22Rv1 (cell line): ENCODE results near the gene EVC.

ENCODE experiments used
- ZFX ChIP-seq: fragments of 450-650 bp; IDR thresholded peaks from 2 replicates; pipeline ENCODE4 v1.6.1; 2017; ENCODE audit warnings: antibody characterized with exemption, borderline replicate concordance
- TF ChIP-seq, protein P1 (sequence below): fragments of 450-650 bp; IDR thresholded peaks from 2 replicates; pipeline ENCODE4 v1.5.1; 2017; ENCODE audit warnings: mild to moderate bottlenecking

GRCh38 chr4:5691491-5692132, 19.4 kb upstream of the EVC start:
- TF ChIP-seq, protein P1, sequence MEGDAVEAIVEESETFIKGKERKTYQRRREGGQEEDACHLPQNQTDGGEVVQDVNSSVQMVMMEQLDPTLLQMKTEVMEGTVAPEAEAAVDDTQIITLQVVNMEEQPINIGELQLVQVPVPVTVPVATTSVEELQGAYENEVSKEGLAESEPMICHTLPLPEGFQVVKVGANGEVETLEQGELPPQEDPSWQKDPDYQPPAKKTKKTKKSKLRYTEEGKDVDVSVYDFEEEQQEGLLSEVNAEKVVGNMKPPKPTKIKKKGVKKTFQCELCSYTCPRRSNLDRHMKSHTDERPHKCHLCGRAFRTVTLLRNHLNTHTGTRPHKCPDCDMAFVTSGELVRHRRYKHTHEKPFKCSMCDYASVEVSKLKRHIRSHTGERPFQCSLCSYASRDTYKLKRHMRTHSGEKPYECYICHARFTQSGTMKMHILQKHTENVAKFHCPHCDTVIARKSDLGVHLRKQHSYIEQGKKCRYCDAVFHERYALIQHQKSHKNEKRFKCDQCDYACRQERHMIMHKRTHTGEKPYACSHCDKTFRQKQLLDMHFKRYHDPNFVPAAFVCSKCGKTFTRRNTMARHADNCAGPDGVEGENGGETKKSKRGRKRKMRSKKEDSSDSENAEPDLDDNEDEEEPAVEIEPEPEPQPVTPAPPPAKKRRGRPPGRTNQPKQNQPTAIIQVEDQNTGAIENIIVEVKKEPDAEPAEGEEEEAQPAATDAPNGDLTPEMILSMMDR, result no peak
- TF ChIP-seq ZFX, result no peak
